Measurements from ENCODE around the gene ARID4B.
"Not testable (repeated sequence)": the region's sequence is repeated elsewhere in the genome, so short reads cannot be mapped to it uniquely, and the experiment has no call there.

ARID4B gene

DNA sequence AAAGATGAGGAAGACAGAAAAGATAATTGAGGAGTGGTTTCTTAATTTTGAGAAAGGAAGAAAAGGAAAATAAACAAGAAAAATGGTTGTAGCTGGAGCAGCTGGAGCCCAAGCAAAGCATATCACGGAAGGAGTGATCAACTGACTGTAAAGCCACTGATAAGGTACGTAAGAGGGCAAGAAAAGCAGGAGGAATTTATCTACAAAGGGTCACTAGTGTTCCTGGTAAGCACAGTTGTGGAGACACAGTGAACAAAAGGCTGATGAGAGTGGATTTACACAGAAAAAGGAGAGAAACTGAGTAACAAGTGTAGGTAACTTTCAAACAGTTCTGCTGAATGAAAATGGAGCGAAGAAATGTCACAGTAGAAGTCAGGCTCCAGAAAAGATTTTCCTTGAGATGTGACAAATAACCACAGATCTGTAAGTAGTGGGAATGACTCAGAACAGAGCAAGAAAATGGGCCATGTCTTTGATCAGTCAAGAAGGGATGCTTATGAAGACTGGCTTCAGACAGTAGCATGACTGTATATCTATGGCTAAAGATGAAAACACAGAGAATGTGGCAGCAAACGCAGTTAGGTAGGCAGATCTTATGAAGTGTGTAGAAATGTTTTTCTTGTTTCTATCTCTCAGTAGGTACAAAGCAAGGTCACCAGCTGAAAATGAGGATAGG lies 121.3 kb downstream of the ARID4B start:
- no peak overlapping the region for H3K4me3 ChIP-seq
- no peak for DNase-seq (ENCODE audit: low spot score)
- no peak overlapping the region for H3K27ac ChIP-seq
- TF ChIP-seq, protein P1, sequence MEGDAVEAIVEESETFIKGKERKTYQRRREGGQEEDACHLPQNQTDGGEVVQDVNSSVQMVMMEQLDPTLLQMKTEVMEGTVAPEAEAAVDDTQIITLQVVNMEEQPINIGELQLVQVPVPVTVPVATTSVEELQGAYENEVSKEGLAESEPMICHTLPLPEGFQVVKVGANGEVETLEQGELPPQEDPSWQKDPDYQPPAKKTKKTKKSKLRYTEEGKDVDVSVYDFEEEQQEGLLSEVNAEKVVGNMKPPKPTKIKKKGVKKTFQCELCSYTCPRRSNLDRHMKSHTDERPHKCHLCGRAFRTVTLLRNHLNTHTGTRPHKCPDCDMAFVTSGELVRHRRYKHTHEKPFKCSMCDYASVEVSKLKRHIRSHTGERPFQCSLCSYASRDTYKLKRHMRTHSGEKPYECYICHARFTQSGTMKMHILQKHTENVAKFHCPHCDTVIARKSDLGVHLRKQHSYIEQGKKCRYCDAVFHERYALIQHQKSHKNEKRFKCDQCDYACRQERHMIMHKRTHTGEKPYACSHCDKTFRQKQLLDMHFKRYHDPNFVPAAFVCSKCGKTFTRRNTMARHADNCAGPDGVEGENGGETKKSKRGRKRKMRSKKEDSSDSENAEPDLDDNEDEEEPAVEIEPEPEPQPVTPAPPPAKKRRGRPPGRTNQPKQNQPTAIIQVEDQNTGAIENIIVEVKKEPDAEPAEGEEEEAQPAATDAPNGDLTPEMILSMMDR (IDR thresholded peaks at IDR 0.05) = no peak

DNA sequence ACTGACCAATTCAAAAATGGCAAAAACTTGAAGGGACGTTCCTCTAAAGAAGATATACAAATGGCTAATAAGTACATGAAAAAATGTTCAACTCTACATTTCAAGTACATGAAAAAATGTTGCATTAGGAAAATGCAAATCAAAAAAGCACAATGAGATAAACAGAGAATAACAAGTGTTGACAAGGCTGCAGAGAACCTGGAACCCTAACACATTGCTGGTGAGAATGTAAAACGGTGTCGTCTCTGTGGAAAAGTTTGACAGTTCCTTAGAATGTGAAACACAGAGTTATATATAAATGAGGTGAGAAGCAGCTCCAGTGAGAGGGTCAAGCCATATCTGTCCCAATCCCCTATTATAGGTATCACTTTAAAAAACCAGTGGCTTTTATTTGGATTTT lies 122.3 kb downstream of the ARID4B start:
- H3K27ac ChIP-seq = no peak overlapping the region
- H3K4me3 ChIP-seq = no peak overlapping the region
- TF ChIP-seq, protein P1 (IDR thresholded peaks at IDR 0.05) = no peak
- no peak for DNase-seq (ENCODE audit: low spot score)

DNA sequence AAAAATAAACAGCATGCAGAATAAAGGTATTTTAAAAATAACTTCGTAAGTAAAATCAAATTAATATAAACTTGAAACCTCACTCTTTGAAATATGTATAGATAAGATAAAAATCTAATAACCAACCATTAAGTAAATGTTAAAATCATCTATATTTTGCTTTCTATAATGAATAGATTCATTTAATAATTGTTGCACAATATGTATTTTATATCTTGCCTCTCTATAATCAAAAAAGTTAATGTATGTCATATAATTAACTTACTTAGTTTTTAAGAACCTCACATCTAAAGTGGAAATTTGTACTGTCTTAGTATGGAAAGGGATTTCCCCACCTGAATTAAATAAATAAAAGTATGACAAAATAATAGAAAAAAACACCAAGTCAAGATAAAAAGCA lies 124.6 kb downstream of the ARID4B start:
- H3K4me3 ChIP-seq = no peak overlapping the region
- DNase-seq (ENCODE audit: low spot score) = no peak
- TF ChIP-seq, protein P1 (IDR thresholded peaks at IDR 0.05) = no peak
- H3K27ac ChIP-seq = no peak overlapping the region

DNA sequence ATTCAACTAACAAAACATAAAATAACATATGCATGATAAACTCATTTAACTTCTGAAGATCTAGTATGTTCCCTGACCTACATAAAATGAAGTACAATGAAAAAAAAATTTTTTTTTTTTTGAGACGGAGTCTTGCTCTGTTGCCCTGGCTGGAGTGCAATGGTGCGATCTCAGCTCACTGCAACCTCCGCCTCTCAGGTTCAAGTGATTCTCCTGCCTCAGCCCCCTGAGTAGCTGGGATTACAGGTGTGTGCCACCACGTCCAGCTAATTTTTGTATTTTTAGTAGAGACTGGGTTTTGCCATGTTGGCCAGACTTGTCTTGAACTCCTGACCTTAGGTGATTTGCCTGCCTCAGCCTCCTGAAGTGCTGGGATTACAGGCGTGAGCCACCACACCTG lies 125.5 kb downstream of the ARID4B start:
- H3K27ac ChIP-seq; H3K4me3 ChIP-seq; DNase-seq (ENCODE audit: low spot score): not testable (repeated sequence)

DNA sequence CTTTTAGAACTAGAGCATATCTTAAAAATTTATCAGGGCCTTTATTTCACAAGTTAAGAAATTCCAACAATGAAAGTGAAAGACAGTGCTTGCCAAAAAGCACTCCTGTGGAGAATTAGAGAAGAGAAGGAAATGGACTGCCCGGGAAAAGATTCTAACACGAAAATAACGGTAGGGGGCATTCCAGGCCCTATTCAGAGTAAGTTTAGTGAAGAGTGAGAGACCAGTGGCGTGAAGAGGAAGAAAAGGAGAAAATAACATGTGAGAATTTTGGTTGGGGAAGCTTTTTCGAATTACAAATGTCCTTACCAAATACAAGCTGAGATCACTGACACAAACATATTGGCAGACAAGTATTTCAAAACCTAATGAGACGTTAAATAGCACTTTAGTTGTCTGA lies 128.5 kb downstream of the ARID4B start:
- H3K27ac ChIP-seq = no peak overlapping the region

DNA sequence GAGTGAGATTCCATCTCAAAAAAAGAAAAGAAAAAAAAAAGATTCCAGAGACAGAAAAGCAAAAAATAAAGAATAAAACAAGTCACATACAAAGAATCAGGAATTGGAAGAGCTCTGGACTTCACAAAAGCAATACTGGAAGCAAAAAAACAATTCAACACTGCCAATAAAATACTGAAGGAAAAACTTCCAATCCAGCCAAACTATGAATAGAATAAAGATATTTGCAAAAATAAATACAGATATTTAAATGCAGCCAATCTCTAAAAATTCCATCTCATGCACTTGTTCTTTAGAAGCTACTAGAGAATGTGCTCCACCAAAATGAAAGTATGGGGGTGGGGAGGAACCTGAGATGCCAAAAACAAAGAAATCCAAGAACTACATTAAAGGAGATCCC lies 137.5 kb downstream of the ARID4B start:
- no peak overlapping the region for H3K27ac ChIP-seq
- DNase-seq (ENCODE audit: low spot score) = no peak
- TF ChIP-seq, protein P1 (IDR thresholded peaks at IDR 0.05) = no peak
- no peak overlapping the region for H3K4me3 ChIP-seq

More for the DNA sequence above, 128.5 kb downstream of the ARID4B start:
- TF ChIP-seq, protein P1 (IDR thresholded peaks at IDR 0.05) = no peak
- H3K4me3 ChIP-seq = no peak overlapping the region
- no peak for DNase-seq (ENCODE audit: low spot score)

DNA sequence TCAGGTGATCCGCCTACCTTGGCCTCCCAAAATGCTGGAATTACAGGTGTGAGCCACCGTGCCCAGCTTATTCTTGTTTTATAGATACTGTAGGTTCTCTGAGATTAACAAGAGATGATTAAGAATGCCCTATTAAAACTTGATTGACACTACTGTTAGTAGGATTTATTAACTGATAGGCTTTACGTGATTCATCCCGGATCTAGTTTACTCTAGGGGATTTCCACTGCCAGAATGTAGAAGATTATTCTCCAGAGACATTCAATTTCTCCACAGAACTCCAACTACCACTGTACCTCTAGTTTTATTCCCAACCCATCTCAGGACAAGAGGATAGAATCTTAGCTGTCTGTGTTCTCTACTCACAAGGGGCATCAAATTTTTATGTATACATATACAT lies 140.7 kb downstream of the ARID4B start:
- no peak overlapping the region for H3K27ac ChIP-seq
- DNase-seq (ENCODE audit: low spot score) = no peak
- no peak overlapping the region for H3K4me3 ChIP-seq
- TF ChIP-seq, protein P1 (IDR thresholded peaks at IDR 0.05) = no peak

Data from coronary artery (tissue), 2 donors.